Daoy (cell line): ENCODE data around the gene LDLRAD4. TPM values are rescaled to one million over a fixed set of nuclear protein-coding genes. Genes with fewer than 3 reads are reported as not detected.
A peak's percentile ranks its signal among the peaks of the same experiment; 100 is the strongest.
"Not testable (repeated sequence)": the region's sequence is repeated elsewhere in the genome, so short reads cannot be mapped to it uniquely, and the experiment has no call there.

Experiments used
- DNase-seq: peaks from one replicate; pipeline ENCODE4 v3.0.0-alpha.2; 2015; ENCODE audit warnings: low read depth
- total RNA-seq: library from RNA; depleted of rRNA; stranded (reverse); fragments of >200 nt; shearing (Covaris generic); gene quantifications from 2 replicates; pipeline ENCODE4 v1.2.3, GENCODE V29; 2014

Gene LDLRAD4
- total RNA-seq, 1 experiment from 2014 or later: 8.2 TPM

DNA sequence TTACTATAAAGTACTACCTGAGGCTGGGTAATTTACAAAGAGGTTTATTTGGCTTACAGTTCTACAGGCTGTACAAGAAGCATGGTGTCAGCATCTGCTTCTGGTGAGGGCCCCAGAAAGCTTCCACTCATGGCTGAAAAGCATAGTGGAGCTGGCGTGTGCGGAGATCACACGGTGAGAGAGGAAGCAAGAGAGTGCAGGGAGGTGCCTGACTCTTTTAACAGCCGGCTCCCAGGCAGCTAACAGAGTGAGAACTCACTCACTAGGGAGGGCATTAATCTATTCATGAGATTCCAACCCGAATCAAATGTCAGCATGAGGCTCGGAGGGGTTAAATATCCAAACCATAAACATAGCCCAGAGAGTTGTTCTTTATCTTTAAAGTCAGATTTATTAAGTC is 117.3 kb downstream of the LDLRAD4 start:
- DNase-seq: no peak

DNA sequence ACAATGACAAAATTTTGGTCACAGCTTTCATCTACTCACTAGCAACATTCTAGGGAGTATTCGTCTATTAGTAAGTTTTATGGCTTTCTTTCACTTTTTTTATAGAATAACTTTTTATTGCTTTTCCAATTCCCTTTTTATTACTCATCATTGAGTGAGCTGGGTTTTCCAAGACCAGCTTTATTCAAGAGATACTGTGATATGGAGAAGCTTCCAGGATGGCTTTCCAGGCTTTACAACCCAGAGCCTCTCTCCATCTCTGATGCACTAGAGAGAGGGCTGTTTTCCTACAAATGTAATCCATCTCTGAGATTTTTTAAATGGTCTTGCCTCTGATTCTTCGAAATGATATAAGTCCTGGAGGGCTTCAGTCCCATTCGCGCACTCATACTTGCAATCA is 118.3 kb downstream of the LDLRAD4 start:
- DNase-seq: no peak

DNA sequence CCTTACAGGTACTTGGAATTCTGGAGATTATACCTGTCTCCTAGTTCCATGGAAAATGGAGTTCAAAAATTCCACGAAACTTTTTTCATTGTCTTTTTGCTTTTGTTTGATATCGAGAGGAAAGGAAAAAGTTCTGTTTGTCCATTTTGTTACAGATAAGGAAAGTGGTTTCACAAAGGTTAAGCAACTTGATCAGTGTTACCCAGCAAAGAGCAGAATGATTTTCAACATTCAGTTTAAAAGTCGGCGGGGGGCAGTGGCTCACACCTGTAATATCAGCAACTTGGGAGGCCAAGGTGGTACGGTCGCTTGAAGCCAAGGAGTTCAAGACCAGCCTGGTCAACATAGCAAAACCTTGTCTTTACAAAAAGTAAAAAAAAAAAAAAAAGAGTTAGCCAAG is 118.8 kb downstream of the LDLRAD4 start:
- DNase-seq: no peak

DNA sequence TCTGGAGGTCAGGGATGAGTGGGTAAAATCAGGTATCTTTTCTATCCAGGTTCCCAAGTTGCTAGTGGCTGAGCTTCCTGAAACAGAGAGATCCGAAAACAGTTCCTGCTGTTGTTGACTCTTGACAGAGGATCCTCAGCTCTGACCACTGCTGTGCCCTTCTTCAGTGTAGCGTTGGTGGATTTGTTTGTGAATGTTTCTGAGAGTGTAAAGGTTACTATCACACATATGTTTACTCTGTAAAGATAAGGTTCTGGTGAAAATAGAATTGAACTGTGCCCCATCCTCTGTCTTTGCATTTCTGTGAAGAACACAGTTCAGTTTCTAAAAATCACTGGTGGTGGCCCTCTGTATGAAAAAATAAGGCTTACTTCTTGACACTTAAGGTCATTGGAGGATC is 119.8 kb downstream of the LDLRAD4 start:
- DNase-seq: no peak

DNA sequence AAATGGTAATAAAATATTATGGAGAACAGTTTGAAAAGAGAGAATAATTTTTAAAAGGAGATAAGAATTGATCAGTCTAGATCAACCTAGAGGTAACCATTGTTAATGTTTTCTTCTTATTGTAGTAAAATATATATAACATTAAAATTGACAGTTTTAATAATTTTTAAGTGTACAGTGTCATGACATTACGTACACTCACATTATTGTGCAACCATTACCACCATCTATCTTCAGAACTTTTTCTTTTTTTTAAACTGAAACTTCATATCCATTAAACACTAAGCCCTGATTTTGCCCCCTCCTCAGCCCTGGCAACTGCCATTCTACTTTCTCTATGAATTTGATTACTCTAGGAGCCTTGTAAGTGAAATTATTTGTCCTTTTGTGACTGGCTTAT is 121.1 kb downstream of the LDLRAD4 start:
- DNase-seq: no peak

DNA sequence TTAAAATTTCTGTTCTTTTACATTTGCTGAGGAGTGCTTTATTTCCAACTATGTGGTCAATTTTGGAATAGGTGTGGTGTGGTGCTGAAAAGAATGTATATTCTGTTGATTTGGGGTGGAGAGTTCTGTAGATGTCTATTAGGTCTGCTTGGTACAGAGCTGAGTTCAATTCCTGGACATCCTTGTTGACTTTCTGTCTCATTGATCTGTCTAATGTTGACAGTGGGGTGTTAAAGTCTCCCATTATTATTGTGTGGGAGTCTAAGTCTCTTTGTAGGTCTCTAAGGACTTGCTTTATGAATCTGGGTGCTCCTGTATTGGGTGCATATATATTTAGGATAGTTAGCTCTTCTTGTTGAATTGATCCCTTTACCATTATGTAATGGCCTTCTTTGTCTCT is 127.9 kb downstream of the LDLRAD4 start:
- DNase-seq: not testable (repeated sequence)

DNA sequence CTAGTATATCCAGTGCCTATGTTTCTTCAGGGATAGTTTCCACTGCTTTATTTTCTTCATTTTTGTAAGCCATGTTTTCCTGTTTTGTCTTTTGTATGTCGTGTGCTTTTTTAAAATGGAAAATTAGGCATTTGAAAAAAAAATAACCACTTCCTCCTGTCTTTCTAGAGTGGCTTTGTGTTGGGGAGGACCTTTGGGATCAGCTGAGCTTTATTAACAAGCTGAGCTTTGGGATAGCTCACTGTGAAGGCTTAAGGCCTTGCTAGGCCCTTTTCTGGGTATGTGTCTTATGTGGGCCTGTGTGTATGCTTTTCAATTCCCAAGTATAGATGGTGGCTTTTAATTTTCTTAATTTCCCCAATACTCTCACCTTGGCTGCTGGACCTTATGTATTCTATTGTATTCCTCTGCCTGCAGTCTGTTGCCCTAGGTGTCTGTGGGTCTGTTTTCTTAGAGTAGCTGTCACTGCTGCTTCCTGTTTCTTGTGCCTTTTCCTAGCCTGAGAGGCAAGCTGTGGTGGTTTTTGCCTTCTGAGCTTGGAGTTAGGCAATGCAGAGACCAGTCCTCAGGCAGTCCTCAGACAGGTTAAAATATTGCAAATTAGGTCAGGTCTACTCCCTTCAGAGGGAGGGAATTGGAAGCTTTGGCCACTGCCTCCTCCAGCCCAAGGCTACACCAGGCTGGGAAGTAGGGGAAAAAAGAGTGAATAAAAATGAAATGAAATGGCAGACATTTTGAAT is 134.7 kb downstream of the LDLRAD4 start:
- DNase-seq: no peak

DNA sequence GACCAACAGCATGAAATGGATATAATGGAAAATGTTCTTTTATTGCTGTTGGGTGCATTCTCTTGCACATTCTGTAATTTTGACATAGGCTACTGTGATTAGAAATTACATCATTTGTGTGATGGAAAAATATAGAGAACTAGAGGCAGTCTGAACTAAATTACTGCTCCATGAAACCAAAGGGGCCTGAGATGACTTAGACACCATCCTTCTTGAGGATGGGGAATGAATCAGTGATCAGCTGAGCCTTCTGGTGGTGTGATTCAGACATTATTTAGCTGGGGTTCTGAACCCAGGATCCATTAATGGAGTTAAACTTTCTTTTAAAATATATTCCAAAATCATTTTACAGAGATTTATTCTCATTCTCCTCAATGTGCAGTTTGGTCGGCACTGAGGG is 135.8 kb downstream of the LDLRAD4 start:
- DNase-seq: no peak

DNA sequence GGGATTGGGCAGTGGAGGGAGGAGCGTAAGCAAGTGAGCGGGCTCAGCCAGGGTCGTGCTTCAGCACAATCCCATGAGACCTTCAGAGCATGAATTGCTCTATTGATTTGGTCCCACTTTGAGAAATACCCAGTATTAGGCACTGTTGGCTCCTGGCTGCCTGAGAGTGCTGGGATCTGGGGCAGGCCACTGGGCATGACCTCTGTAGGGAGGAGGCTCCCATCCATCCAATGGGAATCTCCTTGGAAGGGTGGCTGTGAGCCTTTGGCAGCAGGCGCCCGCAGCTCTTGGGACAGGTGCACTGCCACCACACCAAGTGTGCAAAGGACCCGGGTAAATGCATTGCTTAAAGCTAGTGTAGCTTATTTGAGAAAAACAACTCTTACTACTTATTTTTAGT is 137.5 kb downstream of the LDLRAD4 start:
- no peak for DNase-seq

DNA sequence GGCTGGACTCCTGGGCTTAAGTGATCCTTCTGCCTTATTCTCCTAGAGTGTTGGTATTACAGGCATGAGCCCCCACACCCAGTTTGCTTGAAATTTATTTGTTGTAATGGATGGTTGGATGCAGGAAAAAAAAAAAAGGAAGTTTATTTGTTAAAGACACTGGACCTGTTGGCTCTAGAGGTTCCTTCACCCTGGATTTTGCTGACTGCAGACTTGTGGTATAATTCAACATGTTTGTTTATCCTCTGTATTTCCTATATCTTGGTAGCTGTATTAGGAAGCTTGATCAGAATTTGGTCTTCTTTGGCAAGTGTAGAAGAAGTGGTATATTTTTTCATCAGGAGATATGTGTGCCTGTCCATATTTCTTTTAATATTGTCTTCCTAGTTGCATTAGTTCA is 138.7 kb downstream of the LDLRAD4 start:
- no peak for DNase-seq

DNA sequence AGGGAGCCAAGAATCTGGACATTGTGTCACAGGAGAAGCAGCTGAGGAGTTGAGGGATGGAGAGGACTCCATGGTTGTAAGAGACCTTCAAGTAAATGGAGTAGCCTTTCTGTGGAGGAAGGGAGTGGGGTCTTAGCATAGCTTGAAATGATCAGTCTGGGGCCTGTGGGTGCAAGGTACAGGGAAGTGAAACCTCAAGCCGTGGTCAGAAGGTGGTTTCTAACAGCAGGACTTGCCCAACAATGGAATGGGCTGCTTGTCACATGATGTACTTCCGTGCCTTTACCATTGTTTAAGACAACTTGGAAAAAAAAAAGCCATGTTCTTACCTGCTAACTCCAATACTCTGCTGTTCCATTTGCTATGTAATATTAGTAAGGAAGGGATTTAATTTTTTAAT is 140.7 kb downstream of the LDLRAD4 start:
- DNase-seq: no peak

DNA sequence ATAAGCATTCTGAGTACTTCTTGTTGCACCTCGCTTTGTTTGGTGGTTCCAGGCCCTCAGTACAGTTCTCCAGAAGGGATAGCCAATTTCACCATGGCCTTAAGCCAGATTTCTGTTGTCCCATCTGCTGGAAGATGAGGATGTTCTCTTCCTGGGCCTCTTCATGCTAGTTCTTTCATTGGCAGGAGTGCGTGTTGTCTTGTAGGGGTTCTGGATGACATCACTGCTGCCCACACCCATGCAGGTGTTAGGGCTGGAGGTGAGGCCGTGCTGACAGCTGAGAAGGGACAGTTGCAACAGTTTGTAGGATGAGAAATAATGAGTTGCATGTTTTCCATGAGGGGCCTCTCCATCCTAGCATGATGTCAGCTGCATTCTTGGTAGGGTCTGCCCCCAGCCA is 142.9 kb downstream of the LDLRAD4 start:
- DNase-seq: no peak

DNA sequence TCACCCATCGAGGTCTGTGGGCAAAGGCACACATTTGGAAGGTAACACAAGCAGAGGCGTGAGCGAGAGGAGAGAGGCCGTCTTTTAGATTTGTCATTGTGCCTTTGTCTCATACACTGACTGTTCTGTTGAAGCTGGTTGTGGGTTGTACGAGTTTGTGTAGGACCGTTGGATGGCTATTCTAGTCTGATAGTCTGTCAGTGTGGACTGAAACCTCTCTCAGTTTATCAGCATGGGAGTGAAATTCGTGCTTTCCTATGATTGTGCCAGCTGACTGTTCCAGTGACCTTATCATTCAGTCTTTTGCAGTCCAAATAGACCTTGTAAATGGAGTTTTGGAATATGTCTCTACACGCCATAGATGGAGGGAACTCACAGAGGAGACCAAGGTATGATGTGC is 143.5 kb downstream of the LDLRAD4 start:
- DNase-seq: no peak

DNA sequence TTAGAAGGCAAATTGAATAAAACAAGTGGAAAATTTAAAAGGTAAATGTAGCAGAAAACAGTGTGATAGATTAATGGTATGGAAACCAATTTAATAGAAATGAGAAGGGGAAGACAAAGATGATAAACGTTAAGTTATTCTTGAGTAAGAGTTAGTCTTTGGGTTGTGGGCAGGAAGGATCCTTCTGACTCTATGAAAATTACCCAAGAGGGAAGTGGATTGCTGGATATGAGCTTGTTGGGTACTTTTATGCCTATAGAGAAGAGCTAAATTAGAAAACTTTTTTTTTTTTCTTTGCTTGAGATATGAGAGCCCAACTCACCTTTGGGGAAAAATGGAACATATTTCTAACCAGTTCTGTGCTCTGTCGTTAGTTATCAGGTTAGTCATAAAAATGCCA is 144.0 kb downstream of the LDLRAD4 start:
- DNase-seq: no peak

DNA sequence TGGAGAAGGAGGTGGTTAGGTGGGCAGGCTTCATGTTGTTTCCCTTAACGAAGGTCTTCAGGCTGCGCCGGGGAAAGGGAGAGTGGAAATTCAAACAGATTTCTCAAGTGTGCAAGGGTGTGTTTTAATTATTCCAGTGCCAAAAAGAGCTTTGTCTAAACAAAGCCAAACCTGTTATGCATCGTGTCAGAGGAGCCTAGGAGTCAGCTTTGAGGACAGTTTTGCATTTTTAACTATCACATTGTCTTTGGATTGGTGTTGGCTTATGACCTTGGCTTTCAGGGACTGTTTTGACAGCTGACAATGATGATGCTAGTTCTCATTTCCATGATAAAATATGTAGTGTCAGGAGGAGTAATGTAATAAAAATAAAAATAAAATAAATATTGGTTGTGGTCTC is 144.8 kb downstream of the LDLRAD4 start:
- no peak for DNase-seq

DNA sequence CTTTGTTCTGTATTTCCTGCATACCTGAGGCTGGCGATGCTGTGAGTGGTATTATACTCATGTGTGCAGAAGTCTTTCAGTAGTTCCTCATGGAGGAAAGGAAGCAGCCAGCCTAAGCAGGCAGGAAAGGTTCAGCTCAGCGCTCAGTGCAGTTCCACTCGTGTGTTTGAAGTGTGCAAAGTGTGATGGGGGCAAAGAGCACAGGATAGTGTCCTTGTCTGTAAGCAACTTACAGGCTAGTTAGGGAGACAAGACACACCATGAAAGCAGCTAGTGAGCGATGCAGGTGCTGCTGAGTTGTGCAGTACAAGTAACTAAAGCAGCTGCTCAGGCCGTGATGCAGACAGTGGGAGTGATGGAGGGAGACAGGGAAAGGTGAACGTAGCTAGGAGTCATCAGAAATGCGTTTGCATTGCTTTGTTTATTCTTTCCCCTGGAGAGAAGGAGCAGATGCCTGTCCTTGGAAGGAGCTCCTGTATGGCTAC is 146.2 kb downstream of the LDLRAD4 start:
- DNase-seq: no peak

DNA sequence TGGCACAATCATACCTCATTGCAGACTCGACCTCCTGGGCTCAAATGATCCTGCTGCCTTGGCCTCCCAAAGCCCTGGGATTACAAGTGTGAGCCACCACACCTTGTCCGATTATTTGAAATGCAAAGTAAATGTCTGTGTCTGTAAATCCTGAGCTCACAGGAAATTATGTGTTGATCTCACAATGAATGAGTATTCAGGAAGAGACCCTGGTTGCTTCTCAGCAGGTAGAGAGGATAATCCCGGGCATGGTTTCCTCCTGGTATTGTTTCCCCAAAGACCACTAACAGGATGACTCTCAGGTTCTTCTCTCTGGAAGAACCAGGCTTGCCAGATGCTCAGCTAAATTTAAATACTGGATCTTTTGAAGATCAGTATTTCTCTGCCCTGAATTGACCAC is 147.6 kb downstream of the LDLRAD4 start:
- DNase-seq: no peak

DNA sequence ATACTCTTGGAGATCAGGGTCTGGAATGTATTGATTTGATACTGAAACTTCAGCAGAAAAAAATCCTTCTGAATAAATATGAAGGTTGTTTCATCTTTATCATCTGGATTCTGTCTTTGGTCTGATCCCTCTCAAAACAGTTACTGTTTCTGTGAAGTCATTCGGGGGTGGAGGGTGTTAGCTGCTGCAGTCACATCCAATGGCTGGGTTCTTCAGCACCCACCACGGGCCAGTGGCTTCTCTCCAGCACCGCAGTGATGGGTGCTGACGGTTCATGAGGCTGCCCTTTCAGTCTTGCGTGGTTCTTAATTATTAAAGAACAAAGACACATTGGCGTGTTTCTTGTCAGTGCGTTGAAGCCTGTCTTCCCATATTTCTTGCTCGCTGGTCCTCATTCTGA is 148.0 kb downstream of the LDLRAD4 start:
- DNase-seq: no peak

DNA sequence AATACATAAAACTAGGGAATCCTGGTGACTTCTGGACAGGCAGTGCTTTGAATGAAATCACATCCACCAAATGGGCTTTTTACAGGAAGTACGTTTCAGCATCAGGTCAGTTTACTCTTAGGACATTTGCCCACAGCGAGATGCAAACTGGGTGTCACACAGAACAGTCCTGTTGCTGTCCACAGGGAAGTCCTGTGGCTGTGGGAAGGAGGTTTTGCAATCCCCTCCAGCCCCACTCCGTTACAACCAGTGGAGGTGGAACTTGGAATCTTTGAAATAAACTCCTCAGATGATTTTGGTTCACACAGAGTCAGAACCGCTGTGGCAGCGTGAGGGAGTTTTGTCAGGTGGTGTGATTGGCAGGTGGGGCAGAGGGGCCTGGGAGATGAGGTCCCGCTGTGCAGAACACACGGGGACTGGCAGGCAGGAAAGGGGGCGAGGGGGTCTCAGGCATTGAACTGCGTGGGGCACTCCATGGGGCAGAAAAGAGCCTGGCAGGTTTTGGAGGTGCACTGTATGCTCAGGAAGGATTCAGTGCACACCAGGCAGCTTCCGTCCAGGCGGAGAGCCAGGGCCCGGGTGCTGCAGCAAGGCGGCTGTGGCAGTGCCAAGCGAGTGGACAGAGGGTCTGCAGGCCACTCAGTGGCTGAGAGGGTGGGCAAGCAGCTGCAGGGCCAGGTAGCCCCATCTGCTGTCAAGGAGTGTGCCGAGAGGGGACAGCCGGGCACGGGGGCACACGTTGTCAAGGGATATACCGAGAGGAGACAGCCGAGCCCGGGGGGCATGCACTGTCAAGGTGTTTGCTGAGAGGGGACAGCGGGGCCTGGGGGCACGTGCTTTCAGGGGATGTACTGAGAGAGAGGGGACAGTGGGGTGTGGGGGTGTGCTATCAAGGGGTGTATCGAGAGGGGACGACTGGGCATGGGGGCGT is 148.7 kb downstream of the LDLRAD4 start:
- DNase-seq: no peak

DNA sequence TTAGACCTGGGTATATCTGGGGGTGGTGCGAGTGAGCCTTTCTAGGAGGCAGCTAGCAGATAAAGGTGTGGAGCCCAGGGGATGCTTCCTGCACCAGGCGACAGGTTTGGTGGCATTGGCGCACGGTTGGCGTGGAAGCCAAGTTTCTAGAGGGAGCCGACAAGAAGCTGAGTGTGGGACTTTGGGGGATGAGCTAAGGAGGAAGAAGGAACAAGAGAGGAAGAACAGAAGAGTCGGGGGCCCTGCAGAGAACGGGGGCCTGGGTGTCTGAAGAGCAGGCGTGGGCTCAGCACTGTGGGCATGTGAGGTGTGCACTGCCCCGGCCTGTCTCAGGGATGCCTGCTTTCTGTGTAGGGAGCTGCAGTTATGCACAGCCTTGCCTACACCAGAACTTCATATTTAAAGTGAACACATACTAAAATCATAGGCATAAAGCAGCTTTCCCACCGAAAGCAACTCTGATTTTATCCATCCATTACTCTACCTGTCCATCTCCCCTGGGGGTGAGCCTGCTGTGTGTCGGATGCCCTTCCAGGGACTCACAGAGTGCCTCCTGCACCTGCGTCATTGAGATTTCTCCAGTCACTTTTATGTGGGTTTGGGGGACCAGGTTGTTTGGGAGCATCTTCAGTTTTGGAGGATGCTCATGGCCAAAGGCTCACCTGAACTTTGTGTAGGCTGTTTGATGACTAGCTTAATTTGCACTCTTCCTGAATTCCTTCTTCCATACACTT is 149.7 kb downstream of the LDLRAD4 start:
- no peak for DNase-seq

DNA sequence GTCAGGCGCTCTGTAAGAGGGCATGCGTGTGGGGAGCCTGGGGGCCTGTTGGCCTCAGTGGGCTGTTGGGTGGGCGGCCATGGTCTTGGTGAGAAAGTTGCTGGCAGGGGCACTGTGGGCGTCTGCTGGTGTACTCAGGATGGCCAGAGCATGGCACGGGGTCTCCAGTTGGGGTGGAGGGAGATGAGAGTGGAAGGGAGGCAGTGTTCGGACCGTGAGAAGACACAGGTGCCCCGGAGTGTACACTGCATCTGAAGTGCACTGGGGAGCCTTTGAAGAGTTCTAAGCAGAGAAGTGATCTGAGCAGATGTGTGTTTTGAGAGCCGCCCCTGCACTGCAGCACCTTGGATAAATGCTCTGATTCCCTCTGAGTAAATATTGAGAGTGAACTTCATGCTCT is 150.8 kb downstream of the LDLRAD4 start:
- no peak for DNase-seq

DNA sequence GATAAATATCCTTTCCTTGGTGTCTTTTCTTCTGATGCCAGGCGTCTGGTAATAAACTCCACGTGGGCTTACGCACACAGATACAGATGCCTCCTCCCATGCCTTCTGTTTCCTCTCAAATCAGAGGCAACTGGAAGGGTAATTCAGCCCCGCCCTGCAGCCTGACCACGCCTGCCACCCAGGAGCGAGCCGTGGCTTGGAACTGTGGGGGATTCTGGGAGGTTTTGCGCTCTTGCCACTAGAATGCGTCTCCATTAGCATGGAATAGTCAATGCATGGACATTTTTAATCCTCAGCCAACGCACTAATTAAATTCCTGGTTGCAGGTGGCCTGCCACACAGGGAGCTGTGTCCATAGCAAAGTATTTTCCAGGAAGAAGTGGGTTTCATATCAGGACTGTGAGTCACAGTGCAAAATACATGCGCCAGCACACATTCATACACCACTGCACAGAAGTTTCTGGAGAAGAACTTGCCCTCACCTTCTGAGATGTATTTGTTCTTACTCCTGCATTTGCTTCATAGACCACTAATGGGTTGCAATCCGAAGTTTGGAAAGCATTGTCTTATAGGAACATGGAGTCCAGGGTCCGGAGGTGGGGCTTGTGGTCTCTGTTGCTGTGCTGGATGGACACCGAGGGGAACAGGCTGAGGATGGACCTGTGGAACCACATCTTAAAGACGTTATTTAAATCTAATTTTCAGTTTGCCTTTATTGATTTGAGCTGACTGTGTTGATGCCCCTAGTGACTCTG is 151.4 kb downstream of the LDLRAD4 start:
- peak; percentile 70 for DNase-seq
